ENCODE measurements around the gene CD74. TPM values are rescaled to one million over a fixed set of nuclear protein-coding genes. Genes with fewer than 3 reads are reported as not detected.
"Not testable (repeated sequence)": the region's sequence is repeated elsewhere in the genome, so short reads cannot be mapped to it uniquely, and the experiment has no call there.

CD74 gene
- 2.5 TPM for polyA plus RNA-seq (2013, experiment 1 of 2; ENCODE audit: insufficient read length)
- polyA plus RNA-seq (2013, experiment 2 of 2; ENCODE audit: insufficient read length), result 2.1 TPM

DNA sequence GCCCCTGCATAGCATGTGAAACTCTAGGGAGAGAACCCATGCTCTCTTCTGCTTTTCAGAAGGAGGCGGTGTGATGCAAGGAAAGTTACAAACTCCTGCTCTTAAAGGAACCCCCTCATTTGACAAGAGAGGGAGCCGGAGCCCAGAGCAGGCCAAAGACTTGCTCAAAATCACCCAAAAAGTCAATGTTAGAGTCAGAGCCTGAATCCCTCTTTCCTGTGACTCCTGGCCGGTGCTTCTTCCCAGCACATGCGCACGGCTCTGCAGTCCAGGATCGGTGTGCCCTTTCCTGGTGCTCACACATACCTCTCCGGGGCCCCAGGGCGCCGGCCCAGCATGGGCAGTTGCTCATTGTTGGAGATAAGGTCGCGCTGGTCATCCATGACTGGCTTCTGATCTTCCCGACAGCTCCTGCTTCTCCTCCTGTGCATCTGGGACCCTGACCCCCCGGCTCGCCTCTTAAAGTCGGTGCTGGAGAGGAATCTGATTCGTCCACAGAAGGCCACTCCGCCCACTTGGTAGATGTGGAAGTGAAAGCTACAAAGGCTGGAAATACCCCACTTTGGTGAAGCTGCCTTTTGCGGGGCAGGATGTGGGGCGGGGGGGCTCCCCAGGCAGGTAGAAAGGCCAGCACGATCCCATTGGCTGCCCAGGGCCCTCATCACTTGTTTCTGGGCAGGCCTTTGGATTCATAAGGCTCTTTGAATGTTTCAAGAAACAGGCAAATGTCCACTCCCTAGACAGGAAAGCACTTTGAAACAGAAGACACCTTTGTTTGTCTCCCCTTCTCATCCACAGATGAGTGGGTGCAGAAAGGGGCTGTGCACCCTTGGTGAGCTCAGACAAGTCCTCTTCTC is at the start of gene CD74:
Gene CD74, minus strand, starts transcription at position 592 of the 857 bp plus-strand sequence. Its CDS starts 161 bp downstream, at position 431.
- peak; percentile 10 for DNase-seq

DNA sequence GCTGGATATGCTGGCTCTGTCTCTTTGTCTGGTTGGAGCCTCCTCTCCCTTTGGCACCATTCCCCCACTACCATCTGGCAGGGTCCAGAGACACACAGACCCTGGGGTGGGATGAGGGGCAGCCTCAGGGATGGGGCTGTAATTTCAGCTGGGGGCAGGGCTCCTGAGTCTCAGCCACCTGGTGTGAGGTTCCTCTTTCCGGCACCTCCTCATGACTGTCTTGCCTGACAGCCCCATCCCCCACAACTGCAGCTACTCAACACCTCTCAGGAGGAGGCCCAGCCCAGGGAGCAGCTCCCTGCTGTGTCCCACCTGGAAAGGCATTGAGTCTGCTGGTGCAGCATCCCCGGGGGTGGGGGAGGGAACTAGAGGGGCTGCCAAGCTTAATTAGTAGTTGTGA is 48.5 kb upstream of the CD74 start:
- DNase-seq, result no peak

DNA sequence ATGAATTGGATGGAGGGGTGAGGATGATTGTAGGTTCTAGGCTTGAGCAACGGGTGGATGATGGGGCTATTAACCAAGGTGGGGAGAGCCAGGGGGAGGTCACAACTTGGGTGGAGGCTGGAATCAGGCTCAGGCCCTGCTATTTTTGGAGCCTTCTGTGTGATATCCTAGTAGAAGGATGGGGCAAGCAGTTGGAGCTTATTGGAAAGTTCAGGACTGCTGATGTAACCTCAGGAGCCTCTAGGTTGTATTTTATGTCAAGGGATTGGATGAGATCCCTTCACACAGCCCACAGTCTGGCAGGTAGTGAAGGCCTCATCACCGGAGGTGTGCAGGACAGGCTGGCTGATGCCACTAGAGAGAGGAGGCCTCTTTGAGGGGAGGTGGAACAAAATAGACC is 48.1 kb upstream of the CD74 start:
- DNase-seq, result no peak

DNA sequence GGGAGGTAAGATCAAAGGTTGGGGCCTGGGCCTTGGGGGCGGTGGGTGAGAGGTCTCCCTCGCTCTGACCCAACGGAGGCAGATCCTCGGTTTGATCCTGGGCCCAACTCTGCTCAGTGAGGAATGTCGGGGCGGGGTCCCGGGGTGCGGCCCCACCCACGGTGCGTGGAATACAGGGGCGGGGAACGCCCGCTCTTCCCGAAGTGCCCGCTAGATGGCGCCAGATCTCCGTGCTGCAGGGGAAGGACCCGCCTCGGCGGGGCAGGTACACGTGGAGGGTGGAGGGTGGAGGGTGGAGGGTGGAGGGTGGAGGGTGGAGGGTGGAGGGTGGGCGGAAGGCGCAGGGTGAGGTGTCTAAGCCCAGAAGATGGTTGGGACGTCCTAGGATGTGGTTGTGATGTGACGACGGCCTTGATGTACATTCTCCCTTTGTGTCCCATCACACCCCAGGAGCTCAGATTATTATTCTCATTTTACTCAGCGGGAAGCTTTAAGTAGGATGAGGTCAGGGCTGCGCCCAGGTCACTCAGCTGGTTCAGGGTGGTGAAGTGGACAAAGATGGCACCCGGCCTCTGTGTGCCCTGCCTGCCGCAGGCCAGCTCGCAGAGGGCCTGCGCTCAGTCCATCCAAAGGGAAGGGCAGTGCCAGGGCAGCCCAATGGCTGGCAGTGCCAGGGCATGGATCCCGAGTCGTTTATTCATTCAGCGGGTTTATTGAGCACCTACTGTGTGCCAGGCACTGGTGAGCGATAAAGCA is 46.3 kb upstream of the CD74 start:
- peak; percentile 67 for DNase-seq

DNA sequence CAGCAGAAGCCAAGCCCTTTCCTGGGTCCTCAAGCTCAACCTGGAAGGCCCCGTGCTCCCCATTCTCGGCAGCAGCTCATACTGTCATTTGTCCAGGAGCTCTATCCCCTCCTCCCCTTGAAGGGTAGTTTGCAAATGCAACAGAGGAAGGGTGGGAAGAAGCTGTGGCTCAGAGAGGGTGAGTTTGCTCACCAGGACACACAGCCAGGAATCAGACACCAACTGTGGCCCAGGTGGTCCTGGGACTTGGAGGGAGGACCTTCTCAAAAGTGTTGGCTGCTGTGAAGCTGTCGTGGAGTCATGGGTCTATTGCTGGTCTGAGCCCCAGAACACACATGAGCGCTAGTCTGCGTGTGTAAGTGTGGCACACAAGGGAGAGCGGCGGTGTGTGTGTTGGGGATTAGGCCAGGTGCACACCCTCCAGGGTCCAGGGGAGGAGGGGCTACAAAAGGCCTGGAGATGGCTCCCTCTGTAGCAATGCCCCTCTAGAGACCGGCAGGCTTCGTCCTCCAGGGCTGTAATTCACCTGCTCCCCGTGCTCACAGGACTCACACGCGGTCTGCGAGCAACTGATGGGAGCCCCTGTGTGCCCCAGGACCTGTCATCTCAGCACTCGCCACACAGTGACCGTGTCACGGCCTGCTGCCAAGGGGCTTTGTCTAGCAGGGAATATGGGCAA is 45.0 kb upstream of the CD74 start:
- DNase-seq, result no peak

DNA sequence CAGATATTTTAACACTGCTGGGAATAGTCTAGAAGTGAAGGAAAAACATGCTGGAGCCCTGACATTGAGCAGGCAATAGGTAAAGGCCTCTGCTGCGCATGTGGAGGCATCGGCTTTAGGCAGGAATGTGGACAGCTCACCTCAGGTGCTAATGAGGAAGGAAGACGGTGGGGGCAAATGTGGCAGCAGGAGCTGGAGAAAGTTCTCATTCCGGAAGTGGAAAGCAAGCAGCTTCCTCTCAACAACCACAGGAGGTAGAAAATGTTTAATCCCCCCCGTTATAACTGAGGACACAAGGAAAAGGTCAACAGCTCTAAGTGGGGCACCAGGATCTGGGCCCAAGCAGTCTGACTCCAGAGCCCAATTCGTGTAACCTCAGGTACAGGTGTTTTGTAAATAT is 44.4 kb upstream of the CD74 start:
- DNase-seq, result no peak

DNA sequence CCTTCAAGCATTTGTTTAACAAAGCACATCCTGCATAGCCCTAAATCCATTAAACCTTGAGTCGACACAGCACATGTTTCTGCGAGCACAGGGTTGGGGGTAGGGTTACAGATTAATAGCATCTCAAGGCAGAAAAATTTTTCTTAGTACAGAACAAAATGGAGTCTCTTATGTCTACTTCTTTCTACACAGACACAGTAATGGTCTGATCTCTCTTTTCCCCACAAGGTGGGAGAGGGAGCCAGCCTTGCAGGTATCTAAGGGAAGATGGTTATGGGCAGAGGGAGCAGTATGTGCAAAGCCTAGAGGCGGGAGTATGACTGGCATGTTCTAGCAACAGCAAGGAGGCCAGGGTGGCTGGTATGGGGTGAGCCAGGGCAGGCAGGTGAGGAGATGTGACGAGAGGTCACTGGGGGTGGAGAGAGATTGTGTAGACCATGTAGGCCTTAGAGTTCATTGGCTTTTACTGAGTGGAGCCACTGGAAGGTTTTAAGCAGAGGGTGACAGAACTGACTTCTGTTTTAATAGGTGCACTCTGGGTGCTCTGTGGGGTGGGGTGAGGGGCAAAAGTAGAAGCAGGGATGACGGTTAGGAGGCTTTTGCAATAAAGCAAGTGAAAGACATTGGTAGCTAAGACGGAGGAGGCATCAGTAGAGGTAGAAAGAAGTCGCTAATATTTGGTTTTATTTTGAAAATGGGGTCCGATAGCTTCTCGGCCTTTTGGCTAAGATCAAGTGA is 42.0 kb upstream of the CD74 start:
- no peak for DNase-seq

DNA sequence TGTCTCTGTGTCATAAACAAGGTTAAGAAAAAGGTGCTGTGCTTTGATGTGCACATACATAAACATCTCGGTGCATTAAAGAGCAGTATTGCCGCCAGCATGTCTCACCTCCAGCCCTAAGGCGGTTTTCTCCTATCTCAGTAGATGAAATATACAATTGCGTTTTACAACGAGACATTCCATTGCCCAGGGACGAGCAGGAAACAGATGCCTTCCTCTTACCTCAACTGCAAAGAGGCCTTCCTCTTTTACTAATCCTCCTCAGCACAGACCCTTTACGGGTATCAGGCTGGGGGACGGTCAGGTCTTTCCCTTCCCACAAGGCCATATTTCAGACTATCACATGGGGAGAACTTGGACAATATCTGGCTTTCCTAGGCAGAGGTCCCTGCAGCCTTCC is 41.3 kb upstream of the CD74 start:
- DNase-seq, result not testable (repeated sequence)

DNA sequence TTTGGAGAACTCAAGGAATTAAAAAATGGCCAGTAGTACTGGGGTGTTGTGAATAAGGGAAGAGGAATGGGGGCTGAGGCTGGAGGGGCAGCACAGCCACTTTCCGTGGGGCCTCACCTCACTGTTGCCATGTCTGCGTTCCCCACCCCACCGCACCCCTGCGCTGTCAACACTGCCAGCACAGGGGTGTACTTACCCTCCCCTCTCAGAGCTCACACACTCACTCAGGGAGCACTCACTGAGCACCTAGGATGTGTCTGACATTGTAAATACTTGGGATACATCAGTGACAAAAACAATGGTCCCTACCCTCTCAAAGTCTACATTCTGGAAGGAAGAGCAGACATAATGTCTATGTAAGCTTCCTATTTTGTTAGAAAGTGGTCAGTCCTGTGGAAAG is 40.2 kb upstream of the CD74 start:
- no peak for DNase-seq

DNA sequence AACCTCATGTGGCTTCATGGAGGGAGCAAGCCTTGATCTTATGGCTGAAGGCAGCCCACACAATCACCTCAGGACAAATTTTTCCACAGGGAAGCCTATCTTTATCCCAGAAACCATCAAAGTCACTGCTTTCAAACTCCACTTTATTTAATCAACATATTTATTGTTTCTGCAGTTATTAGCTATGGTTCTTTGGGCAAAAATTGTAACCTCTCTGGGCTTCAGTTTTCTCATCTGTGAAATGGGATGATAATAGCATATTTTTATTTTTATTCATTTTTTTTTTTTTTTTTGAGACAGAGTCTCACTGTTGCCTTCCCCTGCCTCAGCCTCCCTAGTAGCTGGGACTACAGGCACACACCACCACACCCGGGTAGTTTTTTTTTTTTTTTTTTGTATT is 38.9 kb upstream of the CD74 start:
- DNase-seq, result no peak

DNA sequence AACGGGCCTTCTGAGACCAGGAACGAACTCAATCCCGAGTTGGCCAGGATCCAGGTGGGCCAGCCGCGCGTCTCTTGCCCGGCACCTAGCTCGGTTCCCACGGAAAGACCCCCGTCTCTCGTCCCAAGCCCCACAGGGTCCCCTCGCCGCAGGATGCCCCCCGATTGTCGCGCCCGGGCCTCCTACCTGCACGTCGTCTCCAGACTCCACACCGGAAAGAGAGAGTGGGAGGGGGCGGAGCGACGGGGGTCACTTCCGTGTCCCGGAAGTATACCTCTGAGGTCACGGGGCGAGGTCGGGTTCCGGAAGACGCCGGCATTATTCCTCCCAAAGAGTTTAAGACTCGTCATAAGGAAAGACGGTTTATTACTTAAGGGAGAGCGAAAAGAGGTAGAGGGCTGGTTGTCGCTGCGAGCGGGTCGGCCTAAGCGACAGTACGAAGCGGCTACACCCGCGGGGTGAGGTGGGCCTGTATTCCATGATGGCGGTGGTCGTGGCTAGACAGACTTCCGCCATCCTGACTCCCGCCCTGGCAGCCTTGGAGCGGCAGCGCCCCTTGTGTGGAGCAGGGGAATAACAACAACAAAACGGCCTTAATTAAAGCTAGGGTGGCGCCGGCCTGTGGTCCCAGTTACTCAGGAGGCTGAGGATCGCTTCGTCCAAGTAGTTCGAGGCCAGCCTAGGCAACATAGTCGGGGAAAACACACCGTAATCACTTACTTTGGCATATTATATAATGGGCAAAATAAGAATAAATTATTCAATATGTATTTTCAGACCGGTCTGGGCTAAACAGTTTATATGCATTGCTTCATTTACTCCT is 37.0 kb upstream of the CD74 start, which contains the start of gene RPS14:
Gene RPS14, minus strand, starts transcription at position 223 of the 823 bp plus-strand sequence. CDS start 2,006 bp downstream, outside the sequence.
- DNase-seq, result peak; percentile 94

DNA sequence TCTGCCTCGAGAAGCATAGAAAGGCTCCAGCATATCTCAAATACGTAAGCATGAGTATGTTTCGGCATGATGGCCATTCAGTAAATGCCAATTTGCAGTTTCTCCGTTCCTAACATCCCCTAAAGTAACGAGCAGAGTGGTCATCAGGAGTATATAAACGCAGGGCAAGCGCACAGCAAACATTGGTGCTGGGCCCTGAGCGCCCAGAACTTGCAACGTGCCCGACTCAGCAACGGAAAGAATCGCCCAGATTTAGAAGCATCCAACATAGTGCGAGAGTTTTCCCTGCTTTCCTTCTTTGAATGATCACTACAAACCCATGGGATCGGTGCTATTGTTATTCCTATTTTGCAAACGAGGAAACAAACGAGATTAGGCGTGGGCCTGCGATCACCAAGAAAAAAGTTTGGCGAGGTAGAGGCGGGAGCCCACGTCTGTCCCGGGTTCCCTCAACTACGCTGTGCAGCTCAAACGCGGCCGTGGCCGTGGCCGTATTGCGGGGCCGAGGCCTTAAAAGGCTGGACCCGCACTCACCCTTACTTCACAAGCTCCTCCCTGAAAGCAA is 36.3 kb upstream of the CD74 start:
- no peak for DNase-seq

DNA sequence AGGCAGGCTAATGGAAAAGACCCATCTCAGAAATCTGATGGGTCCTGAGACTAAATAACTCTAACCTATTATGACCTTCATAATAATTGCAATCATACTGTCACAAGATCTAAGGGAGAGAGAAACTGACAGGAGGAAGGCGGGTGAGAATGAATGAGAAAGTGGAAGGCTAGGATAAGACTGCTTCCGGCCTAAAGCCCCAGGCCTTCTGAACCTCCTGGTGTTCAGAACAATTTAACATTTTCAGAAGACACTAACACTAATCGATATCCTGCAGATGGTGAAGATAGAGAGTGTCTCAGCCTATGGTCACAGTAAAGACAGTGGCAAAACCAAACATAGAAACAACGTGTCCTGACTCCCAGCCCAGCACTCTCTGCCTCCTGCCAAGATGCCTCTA is 35.6 kb upstream of the CD74 start:
- no peak for DNase-seq

DNA sequence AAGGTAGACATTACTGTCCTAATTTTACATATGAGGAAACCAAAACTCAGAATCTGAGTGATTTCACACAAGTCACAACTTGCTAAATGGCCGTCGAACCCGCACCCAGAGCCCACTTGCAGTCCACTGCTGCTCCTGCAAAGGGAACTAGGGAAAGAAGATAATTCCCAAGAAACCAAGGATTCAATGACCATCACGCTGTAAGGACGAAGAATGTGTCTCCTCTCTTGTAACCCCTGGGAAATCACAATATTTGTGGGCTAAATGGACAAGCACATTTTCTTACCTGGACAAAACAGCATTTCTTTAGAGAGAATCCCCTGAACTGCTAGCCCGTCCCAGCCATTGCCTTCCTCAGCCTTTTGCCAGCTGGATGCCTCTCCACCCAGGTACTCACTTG is 34.5 kb upstream of the CD74 start:
- no peak for DNase-seq

DNA sequence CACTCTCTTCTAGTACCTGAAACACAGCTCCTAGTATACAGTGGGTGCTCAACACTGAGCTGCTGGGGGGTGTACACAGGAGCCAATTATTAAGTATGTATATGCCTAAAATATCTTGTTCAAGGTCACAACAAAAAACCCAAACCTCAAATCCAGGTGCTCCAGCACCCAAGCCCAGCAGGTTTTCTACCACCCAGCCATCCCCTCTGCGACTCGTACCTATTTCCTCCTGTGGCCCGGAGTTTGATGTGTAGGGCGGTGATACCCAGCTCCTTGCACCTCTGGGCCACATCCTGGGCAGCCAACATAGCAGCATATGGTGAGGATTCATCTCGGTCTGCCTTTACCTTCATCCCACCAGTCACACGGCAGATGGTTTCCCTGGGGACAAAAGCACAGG is 33.9 kb upstream of the CD74 start:
- DNase-seq, result no peak

DNA sequence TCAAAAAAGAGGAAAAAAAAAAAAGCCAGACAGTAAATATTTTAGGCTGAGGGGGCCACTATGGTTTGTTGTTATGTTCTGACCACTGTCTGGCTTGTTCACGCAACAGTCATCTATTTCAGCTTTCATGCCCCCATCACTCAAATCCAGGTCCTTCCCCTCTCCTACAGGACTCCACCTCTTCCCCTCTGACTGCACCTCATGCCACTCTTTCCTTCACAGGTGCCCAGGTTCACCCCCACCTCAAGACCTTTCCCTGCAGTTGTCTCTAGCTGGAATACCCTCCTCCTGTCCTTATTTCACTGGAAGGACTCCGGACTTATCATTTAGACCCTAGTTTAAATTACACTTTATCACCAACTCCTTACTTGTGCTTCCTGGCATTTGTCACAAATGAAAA is 33.4 kb upstream of the CD74 start:
- DNase-seq, result no peak

DNA sequence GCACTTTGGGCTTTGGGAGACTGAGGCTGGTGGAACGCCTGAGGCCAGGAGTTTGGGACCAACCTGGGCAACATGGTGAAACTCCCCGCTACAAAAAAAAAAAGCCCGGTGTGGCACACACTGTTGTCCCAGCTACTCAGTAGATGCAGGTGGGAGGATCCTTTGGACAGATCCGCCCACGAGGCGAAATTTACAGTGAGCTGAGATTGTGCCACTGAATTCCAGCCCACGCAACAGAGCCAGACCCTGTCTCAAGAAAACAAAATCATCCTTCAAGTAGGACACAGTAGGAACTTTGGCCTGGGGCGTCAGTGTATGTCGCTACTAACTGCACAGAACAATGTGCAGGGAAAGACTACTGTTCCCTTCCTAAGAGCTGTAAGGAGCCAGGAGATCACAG is 32.1 kb upstream of the CD74 start:
- no peak for DNase-seq

DNA sequence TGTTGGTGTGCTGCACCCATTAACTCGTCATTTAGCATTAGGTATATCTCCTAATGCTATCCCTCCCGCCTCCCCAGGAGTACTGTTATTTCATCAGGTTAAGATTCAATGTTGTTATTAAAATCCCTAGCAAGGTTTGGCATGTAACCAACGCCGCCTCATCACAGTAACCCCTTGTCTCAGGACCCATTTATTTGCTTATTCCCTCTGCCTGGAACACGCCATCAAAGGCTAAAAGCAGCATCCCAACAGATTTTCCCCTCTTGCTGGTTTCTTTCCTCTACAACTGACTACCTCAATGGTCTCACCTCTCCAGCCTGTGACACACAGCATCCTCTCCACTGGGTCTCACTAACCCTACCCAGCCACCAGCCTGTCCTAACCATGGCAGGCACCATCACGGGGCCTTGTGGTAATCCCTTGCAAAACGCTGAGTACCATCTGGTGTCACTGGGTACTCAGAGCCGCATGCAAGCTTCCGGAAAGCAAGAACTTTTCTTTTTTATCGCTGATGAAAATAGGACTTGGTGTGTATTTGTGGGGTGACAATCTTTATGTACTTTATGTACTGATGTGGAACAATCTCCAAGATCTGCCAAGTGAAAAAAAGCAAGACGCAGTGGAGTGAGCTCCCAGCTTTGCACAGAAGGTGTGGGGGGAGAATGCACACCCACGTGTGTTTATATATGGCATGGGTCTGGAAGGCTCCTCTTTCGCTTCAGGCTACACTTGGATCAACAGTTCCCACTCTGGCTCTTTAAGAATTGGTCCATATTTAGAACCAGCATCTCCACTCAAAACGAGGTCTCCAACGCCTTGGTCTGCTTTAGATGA is 30.7 kb upstream of the CD74 start:
- no peak for DNase-seq

DNA sequence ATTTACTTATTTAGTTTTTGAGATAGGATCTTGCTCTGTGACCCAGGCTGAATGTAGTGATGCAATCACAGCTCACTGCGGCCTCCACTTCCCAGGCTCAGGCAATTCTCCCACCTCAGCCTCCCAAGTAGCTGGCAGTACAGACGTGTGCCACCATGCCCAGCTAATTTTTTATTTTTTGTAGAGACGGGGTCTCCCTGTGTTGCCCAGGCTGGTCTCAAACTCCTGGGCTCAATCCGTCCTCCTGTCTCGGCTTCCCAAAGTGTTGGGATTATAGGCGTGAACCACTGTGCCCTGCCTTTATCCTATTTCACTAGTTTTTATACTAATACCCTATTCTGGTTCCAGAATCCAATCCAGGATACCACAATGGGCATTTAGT is 30.0 kb upstream of the CD74 start:
- no peak for DNase-seq

All from fibroblast of skin of abdomen (primary cell).